ENCODE results near the gene PARM1.
"Not testable (repeated sequence)": the region's sequence is repeated elsewhere in the genome, so short reads cannot be mapped to it uniquely, and the experiment has no call there.

The PARM1 gene

GRCh38 chr4:74983253-74983635 is 50.3 kb downstream of the PARM1 start:
- no peak for DNase-seq (ENCODE audit: low read depth in 2 of 2)

GRCh38 chr4:74990276-74990875 is 57.5 kb downstream of the PARM1 start:
- DNase-seq (ENCODE audit: low read depth in 2 of 2): no peak

- DNase-seq (ENCODE audit: low read depth in 2 of 2): not testable (repeated sequence)
Measured at GRCh38 chr4:74994436-74994835, 61.5 kb downstream of the PARM1 start.

GRCh38 chr4:74996996-74997395 is 64.1 kb downstream of the PARM1 start:
- no peak for DNase-seq (ENCODE audit: low read depth in 2 of 2)

GRCh38 chr4:74997948-74998729 is 65.2 kb downstream of the PARM1 start:
- DNase-seq (ENCODE audit: low read depth in 2 of 2): no peak

- no peak for DNase-seq (ENCODE audit: low read depth in 2 of 2)
Measured at GRCh38 chr4:74999714-75000309, 66.9 kb downstream of the PARM1 start.

- no peak for DNase-seq (ENCODE audit: low read depth in 2 of 2)
Measured at GRCh38 chr4:75001871-75002270, 69.0 kb downstream of the PARM1 start.

- DNase-seq (ENCODE audit: low read depth in 2 of 2): no peak
Measured at GRCh38 chr4:75002381-75002780, 69.5 kb downstream of the PARM1 start.

- DNase-seq (ENCODE audit: low read depth in 2 of 2): no peak
Measured at GRCh38 chr4:75003979-75004378, 71.1 kb downstream of the PARM1 start.

GRCh38 chr4:75004755-75005668 is 72.1 kb downstream of the PARM1 start:
- DNase-seq (ENCODE audit: low read depth in 2 of 2): no peak

- DNase-seq (ENCODE audit: low read depth in 2 of 2): no peak
Measured at GRCh38 chr4:75005727-75006126, 72.8 kb downstream of the PARM1 start.

GRCh38 chr4:75007891-75008290 is 75.0 kb downstream of the PARM1 start:
- no peak for DNase-seq (ENCODE audit: low read depth in 2 of 2)

GRCh38 chr4:75009138-75009537 is 76.2 kb downstream of the PARM1 start:
- no peak for DNase-seq (ENCODE audit: low read depth in 2 of 2)

GRCh38 chr4:75011131-75011795 is 78.3 kb downstream of the PARM1 start:
- DNase-seq (ENCODE audit: low read depth in 2 of 2): no peak

GRCh38 chr4:75015627-75016026 is 82.7 kb downstream of the PARM1 start:
- no peak for DNase-seq (ENCODE audit: low read depth in 2 of 2)

- no peak for DNase-seq (ENCODE audit: low read depth in 2 of 2)
Measured at GRCh38 chr4:75016472-75016871, 83.6 kb downstream of the PARM1 start.

- no peak for DNase-seq (ENCODE audit: low read depth in 2 of 2)
Measured at GRCh38 chr4:75018811-75019479, 86.0 kb downstream of the PARM1 start.

- no peak for DNase-seq (ENCODE audit: low read depth in 2 of 2)
Measured at GRCh38 chr4:75025431-75025830, 92.5 kb downstream of the PARM1 start.

GRCh38 chr4:75028196-75028854 is 95.4 kb downstream of the PARM1 start:
- DNase-seq (ENCODE audit: low read depth in 2 of 2): no peak

GRCh38 chr4:75030028-75030427 is 97.1 kb downstream of the PARM1 start:
- no peak for DNase-seq (ENCODE audit: low read depth in 2 of 2)
